ENCODE data around the gene TBX3. TPM values are rescaled to one million over a fixed set of nuclear protein-coding genes. Genes with fewer than 3 reads are reported as not detected.

TBX3 gene
- polyA plus RNA-seq, 2 of the 4 experiments (the other 2 are of a cell fraction): 22.8 to 28.0 TPM

- 93% methylated on average over 60 of the region's 61 CpGs for WGBS (ENCODE audit: missing lambda C conversion rate)
- FAIRE-seq (no peak), DNase-seq (ENCODE audit: low read depth in 1 of 2, low spot score in 1 of 2) (no peak), ATAC-seq (no peak)
- Histone ChIP-seq H3K4me3 (no peak overlapping the region), H3K9me3 (no peaks in the 10 kb centered on the region), H3K27ac (no peak overlapping the region), H3K4me2 (no peak overlapping the region), H3K4me1 (peaks cover 20% of the 10 kb centered on the region; the same call in 2 of the 3 replicates)
- ChIA-PET CTCF (interaction anchor here (0.6 to 3.4 kb wide), 10 partner anchors 10 to 1246 kb away, joined by 3 to 20 read pairs (median 3); partner anchors contain the start of gene TBX3), POLR2A (interaction anchor here (5.1 kb wide), 1 partner anchor 12 kb away, joined by 39 read pairs; the partner anchor contains the start of gene TBX3)
- TF ChIP-seq HES2 (IDR thresholded peaks at IDR 0.05) (no peak), FOSL2 (IDR thresholded peaks at IDR 0.05) (no peak), FOSL2 (CRISPR knock-in tag; IDR thresholded peaks at IDR 0.05) (no peak), KDM1A (IDR thresholded peaks at IDR 0.05; ENCODE audit: low read depth) (no peak), POLR2AphosphoS2 (conservative IDR thresholded peaks at IDR 0.05; ENCODE audit: low read length) (no peak), NPAS2 (CRISPR knock-in tag; IDR thresholded peaks at IDR 0.05; ENCODE audit: borderline replicate concordance) (no peak), JUN (IDR thresholded peaks at IDR 0.05) (no peak), RNF2 (IDR thresholded peaks at IDR 0.05; ENCODE audit: borderline replicate concordance, low read depth) (no peak), ZNF302 (CRISPR knock-in tag; IDR thresholded peaks at IDR 0.05) (no peak), USF2 (IDR thresholded peaks at IDR 0.05) (no peak), GATA3 (IDR thresholded peaks at IDR 0.05; ENCODE audit: borderline replicate concordance) (no peak), RAD21 (conservative IDR thresholded peaks at IDR 0.05 in 1 of 2, IDR thresholded peaks at IDR 0.05 in 1 of 2) (no peak), FOSB (CRISPR knock-in tag; IDR thresholded peaks at IDR 0.05) (no peak), RARB (CRISPR knock-in tag; IDR thresholded peaks at IDR 0.05) (no peak), SMC3 (IDR thresholded peaks at IDR 0.05) (no peak), EHMT2 (IDR thresholded peaks at IDR 0.05; ENCODE audit: low read depth) (no peak), CBX2 (IDR thresholded peaks at IDR 0.05; ENCODE audit: borderline replicate concordance, low read depth) (no peak), POLR2A (IDR thresholded peaks at IDR 0.05; ENCODE audit: low read length) (no peak), CTCF (IDR thresholded peaks at IDR 0.05) (no peak), BCL3 (IDR thresholded peaks at IDR 0.05) (no peak)
Measured at GRCh38 chr12:114671443-114672411, 12.2 kb downstream of the TBX3 start.

GRCh38 chr12:114671066-114671442 is 12.9 kb downstream of the TBX3 start:
- DNase-seq (ENCODE audit: low read depth in 1 of 2, low spot score in 1 of 2) (no peak), FAIRE-seq (no peak), ATAC-seq (no peak)
- WGBS (ENCODE audit: missing lambda C conversion rate): 61% methylated on average over 4 of the region's 4 CpGs
- Histone ChIP-seq H3K4me2 (no peak overlapping the region), H3K4me3 (no peak overlapping the region), H3K4me1 (peaks cover 20% of the 10 kb centered on the region; the same call in 2 of the 3 replicates), H3K9me3 (no peaks in the 10 kb centered on the region), H3K27ac (no peak overlapping the region)
- ChIA-PET CTCF (interaction anchor here (0.9 to 3.4 kb wide), 6 partner anchors 9 to 1246 kb away, joined by 3 to 20 read pairs (median 4); no protein-coding TSS in a partner anchor), POLR2A (interaction anchor here (1.3 to 5.1 kb wide), 2 partner anchors 13 to 624 kb away, joined by 3 to 39 read pairs; partner anchors contain the start of gene TBX3)
- no peak for TF ChIP-seq EP300 (IDR thresholded peaks at IDR 0.05)
- TF ChIP-seq ZSCAN20 (CRISPR knock-in tag; IDR thresholded peaks at IDR 0.05): no peak
- TF ChIP-seq CBX8 (IDR thresholded peaks at IDR 0.05): no peak
- no peak for TF ChIP-seq HES2 (IDR thresholded peaks at IDR 0.05)
- no peak for TF ChIP-seq NPAS2 (CRISPR knock-in tag; IDR thresholded peaks at IDR 0.05; ENCODE audit: borderline replicate concordance)
- TF ChIP-seq RAD21 (conservative IDR thresholded peaks at IDR 0.05 in 1 of 2, IDR thresholded peaks at IDR 0.05 in 1 of 2): no peak

Data from A549 (cell line).